Measurements from ENCODE around the gene RNASEH1.

The RNASEH1 gene

GRCh38 chr2:3600256-3600855, 42.2 kb upstream of the RNASEH1 start:
- Histone ChIP-seq H3K27ac (ENCODE audit: low read depth in 2 of 2, low read length in 2 of 2) (no peak overlapping the region), H3K9ac (ENCODE audit: low read depth in 1 of 2, low read length in 2 of 2) (no peak overlapping the region), H3K4me3 (ENCODE audit: low read length in 2 of 2) (no peak overlapping the region), H3K9me3 (ENCODE audit: control insufficient read depth in 2 of 2, low read length in 2 of 2) (no peaks in the 10 kb centered on the region), H3K27me3 (ENCODE audit: control insufficient read depth in 2 of 2, insufficient read depth in 2 of 2, low read length in 2 of 2) (no peaks in the 10 kb centered on the region), H3K4me1 (ENCODE audit: control insufficient read depth in 2 of 2, insufficient read depth in 2 of 2, low read length in 2 of 2) (no peaks in the 10 kb centered on the region), H3K36me3 (ENCODE audit: control insufficient read depth in 2 of 2, insufficient read depth in 2 of 2, low read length in 2 of 2) (no peaks in the 10 kb centered on the region)

GRCh38 chr2:3598912-3599854, 41.0 kb upstream of the RNASEH1 start:
- Histone ChIP-seq H3K9ac (ENCODE audit: low read depth in 1 of 2, low read length in 2 of 2) (no peak overlapping the region), H3K9me3 (ENCODE audit: control insufficient read depth in 2 of 2, low read length in 2 of 2) (no peaks in the 10 kb centered on the region), H3K4me1 (ENCODE audit: control insufficient read depth in 2 of 2, insufficient read depth in 2 of 2, low read length in 2 of 2) (no peaks in the 10 kb centered on the region), H3K4me3 (ENCODE audit: low read length in 2 of 2) (no peak overlapping the region), H3K36me3 (ENCODE audit: control insufficient read depth in 2 of 2, insufficient read depth in 2 of 2, low read length in 2 of 2) (no peaks in the 10 kb centered on the region), H3K27ac (ENCODE audit: low read depth in 2 of 2, low read length in 2 of 2) (no peak overlapping the region), H3K27me3 (ENCODE audit: control insufficient read depth in 2 of 2, insufficient read depth in 2 of 2, low read length in 2 of 2) (no peaks in the 10 kb centered on the region)

GRCh38 chr2:3598197-3598910, 40.2 kb upstream of the RNASEH1 start:
- Histone ChIP-seq H3K4me1 (ENCODE audit: control insufficient read depth in 2 of 2, insufficient read depth in 2 of 2, low read length in 2 of 2) (no peaks in the 10 kb centered on the region), H3K36me3 (ENCODE audit: control insufficient read depth in 2 of 2, insufficient read depth in 2 of 2, low read length in 2 of 2) (no peaks in the 10 kb centered on the region), H3K27me3 (ENCODE audit: control insufficient read depth in 2 of 2, insufficient read depth in 2 of 2, low read length in 2 of 2) (no peaks in the 10 kb centered on the region), H3K9ac (ENCODE audit: low read depth in 1 of 2, low read length in 2 of 2) (no peak overlapping the region), H3K9me3 (ENCODE audit: control insufficient read depth in 2 of 2, low read length in 2 of 2) (no peaks in the 10 kb centered on the region), H3K4me3 (ENCODE audit: low read length in 2 of 2) (no peak overlapping the region), H3K27ac (ENCODE audit: low read depth in 2 of 2, low read length in 2 of 2) (no peak overlapping the region)

- no peaks in the 10 kb centered on the region for H3K36me3 ChIP-seq (ENCODE audit: control insufficient read depth in 2 of 2, insufficient read depth in 2 of 2, low read length in 2 of 2)
- peak overlapping the region in 1 of 2 donors; percentile 29 for H3K27ac ChIP-seq (ENCODE audit: low read depth in 2 of 2, low read length in 2 of 2)
- no peaks in the 10 kb centered on the region for H3K27me3 ChIP-seq (ENCODE audit: control insufficient read depth in 2 of 2, insufficient read depth in 2 of 2, low read length in 2 of 2)
- H3K9me3 ChIP-seq (ENCODE audit: control insufficient read depth in 2 of 2, low read length in 2 of 2) = no peaks in the 10 kb centered on the region
- H3K9ac ChIP-seq (ENCODE audit: low read depth in 1 of 2, low read length in 2 of 2) = no peak overlapping the region
- no peaks in the 10 kb centered on the region for H3K4me1 ChIP-seq (ENCODE audit: control insufficient read depth in 2 of 2, insufficient read depth in 2 of 2, low read length in 2 of 2)
- H3K4me3 ChIP-seq (ENCODE audit: low read length in 2 of 2) = no peak overlapping the region
Observed at GRCh38 chr2:3597567-3597966, 39.4 kb upstream of the RNASEH1 start.

- no peaks in the 10 kb centered on the region for H3K4me1 ChIP-seq (ENCODE audit: control insufficient read depth in 2 of 2, insufficient read depth in 2 of 2, low read length in 2 of 2)
- H3K4me3 ChIP-seq (ENCODE audit: low read length in 2 of 2) = no peak overlapping the region
Observed at GRCh38 chr2:3596901-3597417, 38.8 kb upstream of the RNASEH1 start.

GRCh38 chr2:3595985-3596384, 37.9 kb upstream of the RNASEH1 start:
- Histone ChIP-seq H3K9me3 (ENCODE audit: control insufficient read depth in 2 of 2, low read length in 2 of 2) (no peaks in the 10 kb centered on the region), H3K4me3 (ENCODE audit: low read length in 2 of 2) (no peak overlapping the region), H3K4me1 (ENCODE audit: control insufficient read depth in 2 of 2, insufficient read depth in 2 of 2, low read length in 2 of 2) (no peaks in the 10 kb centered on the region), H3K9ac (ENCODE audit: low read depth in 1 of 2, low read length in 2 of 2) (no peak overlapping the region), H3K27ac (ENCODE audit: low read depth in 2 of 2, low read length in 2 of 2) (no peak overlapping the region), H3K36me3 (ENCODE audit: control insufficient read depth in 2 of 2, insufficient read depth in 2 of 2, low read length in 2 of 2) (no peaks in the 10 kb centered on the region), H3K27me3 (ENCODE audit: control insufficient read depth in 2 of 2, insufficient read depth in 2 of 2, low read length in 2 of 2) (no peaks in the 10 kb centered on the region)

More at GRCh38 chr2:3596901-3597417, 38.8 kb upstream of the RNASEH1 start:
- Histone ChIP-seq H3K9me3 (ENCODE audit: control insufficient read depth in 2 of 2, low read length in 2 of 2) (no peaks in the 10 kb centered on the region), H3K36me3 (ENCODE audit: control insufficient read depth in 2 of 2, insufficient read depth in 2 of 2, low read length in 2 of 2) (no peaks in the 10 kb centered on the region), H3K9ac (ENCODE audit: low read depth in 1 of 2, low read length in 2 of 2) (no peak overlapping the region), H3K27ac (ENCODE audit: low read depth in 2 of 2, low read length in 2 of 2) (no peak overlapping the region), H3K27me3 (ENCODE audit: control insufficient read depth in 2 of 2, insufficient read depth in 2 of 2, low read length in 2 of 2) (no peaks in the 10 kb centered on the region)

GRCh38 chr2:3595404-3595803, 37.3 kb upstream of the RNASEH1 start:
- no peaks in the 10 kb centered on the region for H3K36me3 ChIP-seq (ENCODE audit: control insufficient read depth in 2 of 2, insufficient read depth in 2 of 2, low read length in 2 of 2)

GRCh38 chr2:3594493-3595281, 36.6 kb upstream of the RNASEH1 start, which contains the start of gene COLEC11:
Gene COLEC11, plus strand, starts transcription at chr2:3595112. Its CDS starts 9,229 bp downstream, at chr2:3604341.
- no peaks in the 10 kb centered on the region for H3K9me3 ChIP-seq (ENCODE audit: control insufficient read depth in 2 of 2, low read length in 2 of 2)
- no peak within 1 kb of the TSS for H3K9ac ChIP-seq (ENCODE audit: low read depth in 1 of 2, low read length in 2 of 2)
- H3K27ac ChIP-seq (ENCODE audit: low read depth in 2 of 2, low read length in 2 of 2) = no peak within 1 kb of the TSS
- no peaks in the 10 kb centered on the region for H3K36me3 ChIP-seq (ENCODE audit: control insufficient read depth in 2 of 2, insufficient read depth in 2 of 2, low read length in 2 of 2)
- no peaks in the 10 kb centered on the region for H3K27me3 ChIP-seq (ENCODE audit: control insufficient read depth in 2 of 2, insufficient read depth in 2 of 2, low read length in 2 of 2)
- no peak within 1 kb of the TSS for H3K4me3 ChIP-seq (ENCODE audit: low read length in 2 of 2)
- no peaks in the 10 kb centered on the region for H3K4me1 ChIP-seq (ENCODE audit: control insufficient read depth in 2 of 2, insufficient read depth in 2 of 2, low read length in 2 of 2)

More at GRCh38 chr2:3595404-3595803, 37.3 kb upstream of the RNASEH1 start:
- Histone ChIP-seq H3K4me1 (ENCODE audit: control insufficient read depth in 2 of 2, insufficient read depth in 2 of 2, low read length in 2 of 2) (no peaks in the 10 kb centered on the region), H3K27me3 (ENCODE audit: control insufficient read depth in 2 of 2, insufficient read depth in 2 of 2, low read length in 2 of 2) (no peaks in the 10 kb centered on the region), H3K9me3 (ENCODE audit: control insufficient read depth in 2 of 2, low read length in 2 of 2) (no peaks in the 10 kb centered on the region), H3K27ac (ENCODE audit: low read depth in 2 of 2, low read length in 2 of 2) (no peak overlapping the region), H3K4me3 (ENCODE audit: low read length in 2 of 2) (no peak overlapping the region), H3K9ac (ENCODE audit: low read depth in 1 of 2, low read length in 2 of 2) (no peak overlapping the region)

- Histone ChIP-seq H3K27ac (ENCODE audit: low read depth in 2 of 2, low read length in 2 of 2) (no peak overlapping the region), H3K9ac (ENCODE audit: low read depth in 1 of 2, low read length in 2 of 2) (no peak overlapping the region), H3K9me3 (ENCODE audit: control insufficient read depth in 2 of 2, low read length in 2 of 2) (no peaks in the 10 kb centered on the region), H3K4me3 (ENCODE audit: low read length in 2 of 2) (no peak overlapping the region), H3K36me3 (ENCODE audit: control insufficient read depth in 2 of 2, insufficient read depth in 2 of 2, low read length in 2 of 2) (peaks cover 0 to 8% of the 10 kb centered on the region in 2 donors), H3K4me1 (ENCODE audit: control insufficient read depth in 2 of 2, insufficient read depth in 2 of 2, low read length in 2 of 2) (peaks cover 0 to 9% of the 10 kb centered on the region in 2 donors), H3K27me3 (ENCODE audit: control insufficient read depth in 2 of 2, insufficient read depth in 2 of 2, low read length in 2 of 2) (no peaks in the 10 kb centered on the region)
Observed at GRCh38 chr2:3589086-3589485, 31.0 kb upstream of the RNASEH1 start.
